ENCODE results near the gene ADAMTS19.
A peak's percentile ranks its signal among the peaks of the same experiment; 100 is the strongest.

The ADAMTS19 gene

DNA sequence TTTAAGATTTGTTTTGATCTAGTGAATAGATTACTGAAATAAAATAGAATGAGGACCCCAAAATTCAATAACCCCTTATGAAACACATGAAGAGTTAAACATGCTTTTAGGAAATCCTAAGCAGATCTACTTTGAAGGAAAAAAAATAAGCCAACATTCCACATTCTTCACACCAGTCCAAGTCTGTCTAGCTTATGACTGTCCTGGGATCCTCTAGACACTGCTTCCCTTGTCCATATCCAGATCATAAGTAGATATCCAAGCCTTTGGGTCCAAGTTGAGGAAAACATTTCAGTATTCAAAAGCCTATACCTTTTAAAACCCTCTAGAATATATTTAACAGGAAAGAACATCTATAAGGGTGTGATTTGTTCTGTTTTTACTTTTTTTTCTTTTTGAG lies 228.9 kb downstream of the ADAMTS19 start:
- no peak for DNase-seq (ENCODE audit: low spot score)

DNA sequence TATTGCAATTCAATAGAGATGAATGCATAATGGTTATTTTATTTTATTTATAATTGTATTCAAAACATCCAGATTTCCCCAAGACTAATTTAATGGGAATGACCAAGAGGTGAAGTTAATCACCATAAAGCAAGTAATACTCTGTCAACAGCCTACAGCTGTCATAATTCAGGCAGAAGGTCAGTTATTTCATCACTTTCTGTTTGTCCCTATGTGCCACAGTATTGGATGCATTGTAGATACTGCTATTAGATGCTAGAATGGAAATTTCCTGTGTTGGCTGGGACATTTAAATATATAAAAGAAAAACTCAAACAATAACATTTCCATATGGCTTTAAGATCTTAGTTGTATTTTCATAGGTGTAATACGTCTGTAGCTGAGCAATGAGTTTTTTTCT lies 231.1 kb downstream of the ADAMTS19 start:
- DNase-seq (ENCODE audit: low spot score): no peak

DNA sequence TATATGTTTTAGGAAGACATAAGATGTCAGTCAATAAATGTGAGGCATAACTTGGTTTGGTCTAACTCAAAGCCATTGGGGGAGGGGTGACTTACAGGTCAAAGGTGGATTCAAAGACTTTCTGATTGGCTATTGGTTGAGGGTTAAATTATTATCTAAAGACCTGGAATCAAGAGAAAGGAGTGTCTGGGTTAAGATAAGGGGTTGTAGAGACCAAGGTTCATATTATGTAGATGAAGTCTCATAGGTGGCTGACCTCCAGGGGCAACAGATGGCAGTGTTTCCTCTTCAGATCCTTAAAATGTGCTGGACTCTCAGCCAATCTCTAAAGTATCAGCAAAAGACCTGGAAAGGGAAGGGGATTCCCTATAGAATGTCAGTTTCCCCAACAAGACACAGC lies 236.5 kb downstream of the ADAMTS19 start:
- no peak for DNase-seq (ENCODE audit: low spot score)

DNA sequence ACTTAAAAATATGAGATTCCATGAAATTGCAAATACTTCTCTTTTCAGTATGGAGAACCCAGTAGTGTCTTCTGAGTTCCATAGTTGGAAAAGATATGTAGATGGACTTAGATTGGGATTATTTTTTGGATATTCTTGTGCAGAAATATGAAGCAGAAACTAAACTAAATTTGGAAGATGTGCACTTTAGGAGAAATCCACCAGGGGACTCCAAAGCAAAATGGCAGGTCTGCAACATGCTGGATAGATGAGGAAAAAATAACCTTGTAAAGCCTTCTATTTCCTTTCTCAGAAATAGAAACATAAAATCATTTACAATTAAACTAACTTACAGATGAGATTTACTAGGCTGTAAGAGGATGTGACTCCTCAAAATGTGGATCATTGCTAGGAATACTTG lies 238.6 kb downstream of the ADAMTS19 start:
- DNase-seq (ENCODE audit: low spot score): no peak

DNA sequence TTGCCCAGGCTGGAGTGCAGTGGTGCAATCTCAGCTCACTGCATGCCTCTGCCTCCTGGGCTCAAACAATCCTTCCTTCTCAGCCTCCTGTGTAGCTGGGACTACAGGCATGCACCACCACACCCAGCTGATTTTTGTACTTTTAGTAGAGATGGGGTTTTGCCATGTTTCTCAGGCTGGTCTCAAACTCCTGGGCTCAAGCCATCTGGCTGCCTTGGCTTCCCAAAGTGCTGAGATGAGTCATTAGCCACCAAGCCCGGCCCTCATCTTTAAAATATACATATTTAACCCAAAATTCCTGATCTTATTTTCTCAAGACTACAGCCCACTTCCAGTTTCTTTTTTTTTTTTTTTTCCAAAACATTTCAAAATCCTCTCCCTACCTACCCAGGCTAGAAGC lies 256.1 kb downstream of the ADAMTS19 start:
- DNase-seq (ENCODE audit: low spot score): no peak

DNA sequence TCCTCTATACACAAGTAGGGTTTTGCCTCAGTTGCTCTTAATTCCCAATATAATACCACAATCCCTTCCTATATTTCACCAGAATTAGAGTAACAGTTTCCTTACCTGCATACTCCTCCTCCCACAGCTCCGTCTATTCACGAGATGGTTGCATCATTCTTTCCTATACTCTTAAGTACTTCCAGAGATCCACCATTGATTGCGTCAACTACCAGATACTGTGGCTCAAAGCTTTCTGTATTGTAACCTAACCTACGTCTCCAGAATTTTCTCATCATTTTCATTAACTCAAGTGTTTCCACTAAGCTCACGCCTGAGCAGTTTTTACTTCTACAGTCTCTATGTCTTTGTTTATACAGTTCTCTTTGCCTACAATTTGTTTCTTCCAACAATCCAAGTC lies 256.6 kb downstream of the ADAMTS19 start:
- no peak for DNase-seq (ENCODE audit: low spot score)

DNA sequence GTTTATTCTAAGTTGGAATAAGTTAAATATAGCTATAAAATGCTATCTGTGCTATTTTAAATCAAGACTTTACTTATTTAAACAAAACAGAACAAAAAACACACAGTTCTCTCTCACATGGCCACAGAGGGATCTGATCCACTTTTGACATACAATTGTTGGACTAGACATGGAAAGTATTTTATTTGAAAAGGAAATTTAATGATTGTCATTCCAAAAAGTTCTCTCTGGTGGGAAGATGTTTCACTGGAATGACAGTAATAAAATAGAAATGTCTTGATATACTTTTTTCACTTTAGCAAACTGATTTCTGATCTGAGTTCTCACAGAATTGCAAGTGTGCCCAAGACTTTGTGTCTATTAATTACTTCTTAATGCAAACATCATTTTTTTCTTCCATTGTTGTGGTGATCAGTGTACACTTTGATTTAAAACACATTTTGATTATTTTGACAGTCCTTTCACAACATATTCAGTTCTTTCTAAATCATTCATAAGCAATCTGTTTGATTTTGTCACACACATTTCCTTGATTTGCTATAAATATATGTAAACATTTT lies 257.7 kb downstream of the ADAMTS19 start:
- no peak for DNase-seq (ENCODE audit: low spot score)

DNA sequence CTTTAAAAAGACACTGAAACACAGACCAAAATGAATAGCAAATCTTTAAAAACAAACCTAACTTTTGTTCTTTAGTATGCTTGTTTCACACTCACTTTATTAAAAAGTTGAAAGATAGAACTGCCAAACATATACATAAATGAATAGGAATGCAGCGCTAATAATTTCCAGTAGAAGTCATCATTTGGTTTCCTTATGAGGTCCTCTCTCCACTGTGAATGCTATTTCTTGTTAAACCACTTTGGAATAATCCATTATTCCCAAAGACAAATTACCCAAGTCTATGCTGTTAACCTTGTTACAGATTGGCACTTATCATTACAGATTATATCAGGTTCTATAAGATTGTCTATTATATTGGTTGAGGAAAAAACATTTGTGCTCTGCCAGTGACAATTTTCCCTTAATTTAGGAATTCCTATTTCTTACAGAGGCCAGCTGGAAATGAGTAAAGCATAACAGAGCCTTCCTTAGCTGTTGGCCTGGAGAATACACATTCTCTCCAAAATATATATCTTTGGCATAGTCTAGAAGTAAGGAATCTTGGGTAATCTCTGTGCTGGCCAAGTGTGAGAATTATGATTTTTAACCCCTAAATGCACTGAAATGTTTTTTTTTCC lies 258.5 kb downstream of the ADAMTS19 start:
- no peak for DNase-seq (ENCODE audit: low spot score)

DNA sequence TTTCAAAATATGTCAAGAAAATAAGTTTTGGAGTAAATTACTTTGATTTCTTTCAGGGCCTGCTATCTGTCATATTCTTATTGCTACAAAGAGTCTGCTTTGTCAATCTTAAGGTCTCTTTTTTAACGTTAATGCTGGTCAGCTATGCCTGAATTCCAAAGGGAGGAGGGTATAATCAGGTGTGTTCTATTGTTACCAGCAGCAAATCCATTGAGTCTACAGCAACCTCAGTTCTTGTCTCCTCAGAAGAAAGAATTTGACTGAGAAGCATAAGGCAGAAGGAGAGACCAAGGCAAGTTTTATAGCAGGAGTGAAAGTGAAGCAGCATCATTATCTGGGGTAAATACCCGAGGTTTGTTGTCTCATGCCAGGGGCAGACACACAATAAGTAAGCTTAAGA lies 264.1 kb downstream of the ADAMTS19 start:
- DNase-seq (ENCODE audit: low spot score): no peak

DNA sequence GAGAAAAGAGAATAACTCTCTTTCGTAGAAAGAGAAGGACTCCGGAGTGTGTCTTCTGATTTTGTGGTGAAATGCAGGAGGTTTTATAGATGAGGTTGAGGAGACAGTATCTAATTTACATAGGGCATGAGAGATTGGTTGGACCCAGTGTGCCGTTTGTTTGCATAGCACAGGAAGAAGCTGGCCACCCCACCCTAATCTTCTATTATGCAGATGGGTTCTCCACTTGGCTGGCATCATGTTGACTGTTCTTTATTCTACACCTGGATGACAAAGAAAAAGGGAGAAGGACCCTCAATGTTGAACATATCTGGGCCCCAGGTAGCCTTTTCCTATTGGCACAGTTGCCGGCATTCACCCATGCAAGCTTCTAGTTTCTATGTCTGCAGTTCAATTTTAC lies 264.5 kb downstream of the ADAMTS19 start:
- no peak for DNase-seq (ENCODE audit: low spot score)

DNA sequence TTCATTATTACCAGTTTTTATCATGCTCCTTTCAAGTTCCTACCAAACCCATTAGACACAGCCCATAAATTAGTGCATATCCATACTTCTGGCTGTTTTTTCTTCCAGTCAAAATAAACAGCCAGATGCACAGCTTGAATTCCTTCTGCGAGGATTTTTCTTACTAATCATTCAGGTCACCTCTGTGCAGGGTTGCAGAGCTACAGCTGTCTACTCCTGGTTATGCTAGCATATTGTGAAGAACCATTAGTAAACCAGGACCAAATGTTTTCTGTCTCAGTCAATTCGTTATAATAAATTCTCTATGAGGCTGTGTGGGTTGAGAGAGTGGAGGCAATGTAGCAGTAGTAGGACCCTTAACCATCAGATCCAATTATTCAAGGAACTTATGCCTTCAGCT lies 279.7 kb downstream of the ADAMTS19 start:
- DNase-seq (ENCODE audit: low spot score): no peak

DNA sequence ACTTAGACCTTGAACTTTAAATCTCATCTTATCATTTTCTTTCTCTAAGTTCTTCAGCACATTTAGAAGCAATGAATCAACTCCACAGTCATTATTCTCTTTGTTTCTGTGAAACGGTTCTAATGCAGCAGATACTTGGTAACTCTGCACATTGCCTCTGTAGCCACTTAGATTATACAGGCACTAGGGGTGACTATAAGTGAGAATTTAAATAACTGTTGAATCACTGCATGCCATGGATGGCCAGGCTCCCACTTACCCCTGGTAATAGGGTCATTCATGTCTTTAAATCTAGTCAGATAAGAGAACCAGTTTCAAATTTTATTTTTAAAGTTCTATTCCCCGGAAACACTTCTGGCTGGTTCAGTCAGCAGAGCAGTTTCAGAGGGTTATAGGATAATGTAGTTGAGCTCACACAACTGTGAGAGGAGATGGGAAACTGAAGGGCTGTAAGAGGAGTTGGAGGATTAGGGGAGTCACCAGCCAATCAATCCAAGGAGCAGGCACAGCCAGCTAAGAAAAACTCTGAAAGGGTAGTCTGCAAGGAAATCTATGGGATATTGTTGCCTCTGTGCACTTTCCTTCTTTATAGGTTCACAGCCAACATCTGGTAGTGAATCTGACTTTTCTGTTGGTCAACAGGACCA lies 283.6 kb downstream of the ADAMTS19 start:
- DNase-seq (ENCODE audit: low spot score): no peak

DNA sequence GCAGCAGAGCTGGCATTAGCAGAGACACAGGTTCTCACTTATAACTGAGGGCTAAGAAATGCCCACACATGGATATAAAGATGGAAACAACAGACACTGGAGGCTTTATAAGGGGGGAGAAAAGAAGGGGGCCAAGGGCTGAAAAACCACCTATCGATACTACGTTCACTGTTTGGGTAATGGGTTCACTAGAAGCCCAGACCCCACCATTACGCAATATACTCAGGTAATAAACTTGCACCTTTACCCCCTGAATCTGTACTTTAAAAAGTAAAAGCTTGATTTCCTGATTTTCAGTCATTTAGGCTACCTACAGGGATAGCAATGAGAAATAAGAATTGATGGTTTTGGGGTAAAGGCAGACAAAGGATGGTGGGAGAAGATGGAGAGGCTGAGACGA lies 285.9 kb downstream of the ADAMTS19 start:
- DNase-seq (ENCODE audit: low spot score): no peak

DNA sequence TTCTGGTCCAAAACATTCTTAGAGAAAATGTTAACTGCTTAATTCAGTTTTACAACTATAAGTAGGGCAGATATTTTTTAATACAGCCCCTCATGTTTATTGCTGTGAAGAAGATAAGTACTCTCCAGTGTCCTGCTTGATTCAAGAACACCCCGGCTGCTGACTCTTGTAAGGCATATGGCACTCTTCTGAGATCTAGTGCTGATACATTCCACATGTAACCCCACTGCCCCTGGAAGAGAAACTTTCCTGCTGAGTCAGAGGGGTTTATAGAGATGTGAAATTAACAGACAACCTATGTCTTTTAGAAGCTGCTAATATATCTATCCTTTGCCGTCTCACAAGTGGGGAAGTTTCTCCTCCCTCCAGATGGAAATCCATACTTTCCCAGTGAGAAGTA lies 286.8 kb downstream of the ADAMTS19 start:
- DNase-seq (ENCODE audit: low spot score): no peak

DNA sequence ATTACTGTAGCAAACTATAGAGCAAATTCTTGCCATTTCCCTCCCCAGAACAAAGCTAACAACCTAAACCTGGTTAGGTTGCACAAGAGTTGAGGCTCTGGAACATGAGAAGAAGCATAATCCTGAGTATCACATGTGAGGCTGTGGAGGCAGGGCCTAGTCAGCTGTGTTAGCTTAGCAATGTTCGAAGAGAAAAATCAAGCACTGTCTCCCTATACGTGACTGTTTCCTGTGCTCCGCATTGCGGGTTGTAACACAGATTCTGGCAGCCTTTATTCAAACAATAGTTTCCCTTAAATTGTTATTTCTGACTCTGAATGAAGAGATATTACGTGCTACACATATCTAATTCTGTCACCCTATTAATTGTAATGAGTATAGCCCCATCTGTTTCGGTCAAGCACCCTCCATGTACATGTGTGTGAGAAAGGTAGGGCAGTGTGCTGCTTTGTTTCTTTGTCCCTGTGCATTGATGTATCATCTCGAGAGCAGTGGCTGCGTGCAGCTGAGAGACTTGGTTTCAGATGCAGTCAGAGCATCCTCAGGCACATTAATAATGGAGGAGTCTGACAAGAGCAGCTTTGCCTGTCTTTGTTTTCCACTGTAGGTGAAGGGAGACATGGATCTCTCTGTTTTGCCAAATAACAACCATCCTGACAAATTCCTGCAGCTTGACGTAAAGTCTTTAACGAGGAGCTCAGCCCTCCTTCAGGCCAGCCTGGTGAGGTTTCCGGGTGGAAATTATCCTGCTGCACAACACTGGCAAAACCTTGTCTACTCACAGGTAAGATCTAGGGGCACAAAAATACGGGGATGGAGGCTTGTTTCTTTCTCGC lies 287.7 kb downstream of the ADAMTS19 start, which contains the start of gene MINAR2:
Gene MINAR2, plus strand, starts transcription at position 523 of the 836 bp plus-strand sequence. Its CDS starts 97 bp downstream, at position 620.
- DNase-seq (ENCODE audit: low spot score): no peak

DNA sequence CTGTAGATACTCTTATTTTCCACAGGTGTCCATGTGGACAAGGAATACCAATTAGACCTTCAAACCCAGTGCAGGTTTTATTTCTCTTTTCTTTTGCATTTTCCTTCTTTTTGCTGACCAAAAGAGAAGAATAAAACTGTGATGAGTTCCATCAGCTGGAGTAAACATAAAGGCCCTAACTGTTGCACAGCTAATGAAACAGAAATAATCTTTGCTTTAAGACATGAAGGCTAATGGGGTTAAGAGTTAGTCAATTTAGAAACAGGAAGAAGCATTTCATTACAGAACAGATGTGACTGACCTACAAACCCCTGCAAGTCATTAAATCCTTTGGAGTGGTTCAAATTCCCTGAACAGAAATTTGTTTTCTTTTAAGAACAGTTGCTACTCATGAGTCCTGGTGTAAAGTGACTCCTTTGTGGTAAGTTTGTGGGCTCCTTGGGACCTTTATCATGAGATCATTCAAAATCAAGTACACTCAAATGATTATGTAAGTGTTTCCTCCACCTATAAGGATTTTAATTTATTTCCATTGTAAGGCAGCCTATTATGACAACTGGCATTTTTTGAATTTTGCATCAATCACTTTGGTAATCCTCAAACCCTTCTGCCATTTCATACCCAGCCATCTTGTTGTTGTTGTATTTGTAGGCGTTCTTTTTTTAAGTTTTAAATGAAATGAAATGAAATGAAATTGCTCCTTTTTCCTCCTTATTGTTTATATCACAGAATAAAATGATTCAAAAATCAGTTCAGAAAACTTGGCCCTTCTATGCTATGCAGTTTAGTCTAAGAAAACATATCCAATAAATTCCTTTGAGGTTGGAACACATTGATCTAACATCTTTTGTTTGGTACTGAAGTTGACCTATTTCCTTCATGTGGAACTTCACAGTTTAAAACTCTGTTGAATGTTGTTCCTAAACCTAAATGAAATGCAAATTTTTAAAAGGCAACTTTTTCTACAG lies 289.1 kb downstream of the ADAMTS19 start:
- no peak for DNase-seq (ENCODE audit: low spot score)

DNA sequence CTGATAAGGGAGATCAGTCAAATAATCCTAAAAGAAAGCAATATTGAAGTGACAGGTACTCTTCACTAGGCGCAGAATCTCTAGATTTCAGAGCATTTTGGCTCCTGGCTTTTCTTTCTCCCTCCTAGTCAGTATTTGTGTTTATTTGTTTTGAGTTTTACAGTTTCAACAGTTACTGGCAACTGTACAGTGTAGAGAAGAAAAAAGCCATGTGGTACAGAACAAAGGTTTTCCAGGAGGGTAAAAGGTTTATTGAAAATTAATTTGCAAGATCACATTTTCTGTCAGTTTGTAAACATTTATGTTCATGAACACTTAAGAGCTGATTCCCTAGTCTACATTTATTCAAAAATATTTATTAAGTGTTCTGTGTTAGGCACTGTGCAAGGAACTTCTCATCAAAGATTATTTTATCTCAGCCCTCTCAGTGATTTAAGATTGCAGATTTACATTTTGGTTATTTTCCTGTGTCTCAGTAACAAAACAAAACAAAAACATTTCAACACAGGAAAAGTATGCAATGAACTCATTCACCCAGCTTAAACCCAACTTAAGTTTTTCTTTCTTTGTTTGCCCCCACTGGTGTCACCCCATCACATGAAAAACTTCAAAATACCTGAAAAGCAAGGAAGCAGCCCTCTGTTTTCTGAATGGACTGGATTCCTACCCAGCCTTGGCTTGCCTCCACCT lies 300.7 kb downstream of the ADAMTS19 start:
- DNase-seq (ENCODE audit: low spot score): no peak

DNA sequence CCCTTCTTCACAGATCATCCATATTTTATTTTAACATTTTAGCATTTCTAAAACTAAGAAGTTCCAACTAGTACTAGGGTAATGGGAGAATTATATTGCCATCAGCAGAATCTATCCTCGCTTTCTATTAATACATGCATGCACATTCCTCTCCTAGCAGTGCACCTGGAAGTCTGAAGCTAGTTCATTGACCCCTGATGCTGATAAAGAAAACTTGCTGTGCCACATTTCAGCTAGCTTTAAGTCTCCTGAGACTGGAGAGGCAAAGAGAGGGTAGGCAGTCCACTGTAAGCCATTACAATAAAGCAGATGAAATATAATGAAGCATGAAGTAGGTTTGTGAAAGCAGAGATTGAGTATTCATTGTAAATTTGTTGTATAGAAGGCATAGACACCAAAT lies 303.6 kb downstream of the ADAMTS19 start:
- DNase-seq (ENCODE audit: low spot score): no peak

DNA sequence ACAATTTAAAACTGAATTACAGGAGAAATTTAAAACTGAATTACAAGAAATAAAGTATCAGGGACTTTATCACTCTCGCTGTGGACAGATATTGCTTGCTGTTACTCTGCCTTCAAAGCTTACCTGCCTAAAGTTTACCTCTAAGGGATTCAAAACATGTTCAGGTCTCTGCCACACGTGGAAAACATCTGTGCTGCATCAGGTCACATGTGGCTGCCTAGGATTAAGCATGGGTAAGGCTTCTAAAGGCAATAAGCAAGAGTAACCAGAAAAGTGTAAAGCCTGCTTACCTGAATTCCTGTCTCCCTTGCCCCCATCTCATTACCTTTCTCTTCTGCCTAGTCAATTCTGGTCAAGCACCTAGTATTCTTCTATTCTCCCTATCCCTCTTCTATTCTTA lies 306.7 kb downstream of the ADAMTS19 start:
- DNase-seq (ENCODE audit: low spot score): no peak

DNA sequence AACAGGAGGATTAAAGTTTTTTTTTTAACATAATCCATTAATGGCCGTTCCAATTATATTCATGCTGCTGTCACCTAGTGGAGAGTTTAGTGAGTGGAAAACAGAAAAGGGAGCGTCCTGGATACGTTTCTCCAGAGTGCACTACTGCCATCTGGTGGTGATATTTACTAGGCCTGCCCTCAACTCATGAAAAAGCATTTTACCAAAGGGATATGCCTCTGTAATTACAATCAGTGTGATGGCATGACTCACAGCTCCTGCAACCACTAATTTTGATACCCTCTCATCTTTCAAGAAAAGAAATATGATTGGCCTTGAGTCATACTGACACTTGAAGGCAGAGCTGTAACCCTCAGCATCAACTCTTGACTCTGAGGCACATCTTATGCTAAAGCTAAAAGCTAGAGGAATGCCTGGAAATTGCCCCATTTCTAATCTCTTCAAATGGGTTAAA lies 307.9 kb downstream of the ADAMTS19 start:
- peak; percentile 92 for DNase-seq (ENCODE audit: low spot score)

DNA sequence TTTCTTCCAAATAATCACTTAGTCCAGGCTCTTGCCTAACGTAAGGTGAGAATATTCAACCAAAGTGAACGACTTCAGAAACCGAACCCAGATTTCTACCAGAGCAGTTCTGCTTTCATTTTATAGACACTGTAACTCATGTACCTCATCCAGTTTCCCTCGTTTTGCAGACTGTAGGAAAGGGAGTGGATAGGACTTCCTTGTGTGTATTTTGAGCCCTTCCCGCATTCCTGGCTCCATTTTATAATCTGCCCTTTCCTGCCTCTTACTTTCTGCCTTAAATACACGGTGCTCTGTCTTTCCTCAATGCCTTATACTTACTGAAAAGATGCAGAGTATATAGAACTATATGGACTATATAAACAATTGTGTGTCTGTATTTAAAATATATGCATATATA lies 308.6 kb downstream of the ADAMTS19 start:
- no peak for DNase-seq (ENCODE audit: low spot score)

Data from LoVo (cell line).